ENCODE data around the gene TMEM54.

The TMEM54 gene

GRCh38 chr1:32893198-32894018, 7.8 kb downstream of the TMEM54 start:
- FAIRE-seq, result no peak

DNA sequence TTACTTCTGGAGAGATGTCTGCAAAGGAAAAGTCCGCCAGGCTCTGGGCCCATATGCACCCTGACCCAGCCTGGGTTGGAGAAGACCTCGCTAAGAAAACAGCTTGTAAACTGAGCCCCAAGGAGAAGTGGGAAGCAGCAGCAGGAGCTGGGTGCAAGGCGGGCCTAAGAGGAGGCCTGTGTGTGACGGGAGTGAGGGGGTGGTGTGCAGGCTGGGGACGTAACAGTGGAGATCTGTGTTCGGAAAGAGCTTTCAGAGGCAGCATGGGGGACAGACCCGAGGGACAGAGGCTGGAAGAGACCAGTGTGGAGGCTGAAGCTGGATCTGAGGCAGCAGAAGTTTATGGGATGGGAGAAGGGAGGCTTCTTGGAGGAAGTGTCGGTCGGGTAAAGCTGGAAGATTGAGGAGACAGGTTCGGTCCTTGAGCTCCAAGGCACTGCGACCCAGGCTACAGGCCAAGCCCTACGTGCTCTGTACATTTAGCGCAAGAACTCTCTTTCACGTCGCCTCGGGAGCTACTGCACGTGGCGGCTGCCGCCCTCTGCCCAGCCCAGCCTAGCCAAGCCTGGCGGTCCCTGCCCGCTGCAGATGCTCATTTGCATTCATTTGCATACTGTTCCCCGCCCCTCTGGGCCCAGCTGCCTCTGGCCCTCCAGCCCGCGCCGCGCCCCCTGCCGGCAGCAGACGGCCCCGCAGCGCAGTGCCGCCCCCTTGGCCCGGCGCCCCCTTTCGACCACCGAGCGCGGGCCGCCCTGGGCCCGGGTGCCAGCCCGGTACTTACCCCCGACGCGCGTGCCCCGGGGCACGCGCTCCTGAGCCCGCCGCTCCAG, 8.6 kb downstream of the TMEM54 start:
- FAIRE-seq, result no peak

DNA sequence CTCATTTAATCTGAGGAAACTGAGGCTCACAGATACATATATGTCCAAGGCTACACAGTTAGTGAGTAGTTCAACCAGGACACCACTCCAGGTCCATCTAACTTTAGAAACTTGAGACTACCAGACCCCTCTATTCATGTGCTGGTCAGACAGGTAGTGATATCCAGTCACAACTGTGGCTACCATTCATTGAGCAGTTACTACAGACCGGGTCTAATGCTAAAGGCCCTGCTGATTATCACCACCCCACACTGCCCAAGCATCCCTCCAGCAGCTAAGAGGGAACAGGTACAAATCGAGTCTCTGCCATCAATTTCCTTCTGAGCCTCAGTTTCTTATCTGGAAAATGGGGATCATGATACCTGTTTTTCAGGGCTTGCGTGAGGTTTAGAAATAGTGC, 9.6 kb downstream of the TMEM54 start:
- FAIRE-seq, result no peak

DNA sequence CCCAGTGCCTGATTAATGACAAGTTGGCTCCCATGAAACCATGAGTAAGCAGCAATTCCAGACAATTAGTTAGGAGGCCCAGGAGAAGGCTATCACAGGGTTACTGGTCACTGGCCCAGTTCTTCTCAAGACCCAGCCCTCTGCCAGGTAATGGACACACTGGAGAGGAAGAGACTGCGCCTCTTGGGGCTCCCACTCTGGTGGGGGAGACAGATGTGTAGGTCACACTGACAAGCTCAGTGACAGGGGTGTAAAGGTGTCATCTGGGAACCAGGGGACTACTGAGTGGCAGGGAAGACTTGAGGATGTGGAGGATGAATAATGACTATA, 10.0 kb downstream of the TMEM54 start:
- no peak for FAIRE-seq

GRCh38 chr1:32890516-32891240, 10.5 kb downstream of the TMEM54 start:
- no peak for FAIRE-seq

DNA sequence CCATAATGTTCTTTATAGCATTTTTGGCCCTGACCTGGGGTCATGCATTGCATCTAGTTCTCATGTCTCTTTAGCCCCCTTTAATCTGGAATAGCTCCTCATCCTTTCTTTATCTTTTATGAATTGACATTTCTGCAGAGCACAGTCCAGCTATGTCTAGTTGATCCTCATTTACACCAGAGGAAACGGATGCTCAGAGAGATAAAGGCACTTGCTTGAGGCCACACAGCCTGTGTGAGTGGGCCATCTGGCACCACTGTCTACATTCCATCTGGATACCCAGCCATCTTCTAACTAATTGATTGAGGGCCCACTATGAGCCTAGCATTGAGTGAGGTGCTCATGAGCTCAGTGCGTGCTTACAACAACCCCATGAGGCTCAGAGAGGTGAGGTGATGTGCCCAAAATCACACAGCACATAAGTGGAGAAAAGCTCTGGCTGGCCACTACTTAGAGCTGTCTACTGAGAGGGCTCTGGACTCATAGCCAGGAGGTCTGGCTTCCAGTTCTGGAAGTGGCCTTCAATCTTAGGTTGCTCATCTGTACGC, 11.4 kb downstream of the TMEM54 start:
- no peak for FAIRE-seq

DNA sequence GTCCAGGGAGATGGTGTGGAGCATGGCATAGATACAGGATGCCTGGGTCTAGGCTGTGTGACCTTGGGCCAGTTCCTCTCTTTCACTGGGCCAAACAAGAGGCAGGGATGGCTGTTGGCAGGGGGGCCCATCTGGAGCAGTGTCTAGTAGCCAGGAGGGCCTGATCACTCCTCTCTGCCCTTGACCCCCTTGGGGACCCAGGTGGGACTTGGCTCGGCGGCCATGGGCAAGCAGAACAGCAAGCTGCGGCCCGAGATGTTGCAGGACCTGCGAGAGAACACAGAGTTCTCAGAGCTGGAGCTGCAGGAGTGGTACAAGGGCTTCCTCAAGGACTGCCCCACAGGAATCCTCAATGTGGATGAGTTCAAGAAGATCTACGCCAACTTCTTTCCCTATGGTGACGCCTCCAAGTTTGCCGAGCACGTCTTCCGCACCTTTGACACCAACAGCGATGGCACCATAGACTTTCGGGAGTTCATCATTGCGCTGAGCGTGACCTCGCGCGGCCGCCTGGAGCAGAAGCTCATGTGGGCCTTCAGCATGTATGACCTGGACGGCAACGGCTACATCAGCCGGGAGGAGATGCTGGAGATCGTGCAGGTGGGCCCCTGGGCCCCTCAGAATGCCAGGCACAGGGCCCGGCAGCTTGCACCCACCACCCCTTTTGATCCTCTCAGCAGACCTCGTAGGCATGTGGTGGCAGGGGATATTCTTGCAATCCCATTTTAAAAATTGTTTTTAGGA, 12.3 kb downstream of the TMEM54 start:
- no peak for FAIRE-seq

GRCh38 chr1:32888134-32888533, 13.1 kb downstream of the TMEM54 start:
- no peak for FAIRE-seq

DNA sequence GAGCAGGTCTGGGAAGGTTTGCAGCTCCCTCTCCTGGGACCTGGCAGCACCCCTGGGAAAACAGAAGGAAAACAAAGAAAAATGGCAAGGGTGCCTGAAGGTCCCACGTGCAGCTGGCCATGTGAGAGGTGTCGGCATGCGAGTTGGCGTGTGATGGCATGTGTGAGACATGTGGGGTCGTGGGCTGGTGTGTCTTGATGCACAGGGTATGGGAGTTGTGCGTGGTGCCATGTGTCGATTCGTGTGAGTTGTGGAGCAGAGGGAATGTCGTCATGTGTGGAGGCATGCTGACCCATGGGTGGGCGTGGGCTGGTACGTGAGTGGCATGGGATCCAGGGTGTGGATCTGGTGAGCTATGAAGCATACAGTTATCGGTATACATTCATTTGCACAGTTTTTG, 13.6 kb downstream of the TMEM54 start:
- no peak for FAIRE-seq

- no peak for FAIRE-seq
These were observed 14.3 kb downstream of the TMEM54 start for GRCh38 chr1:32886828-32887414.

DNA sequence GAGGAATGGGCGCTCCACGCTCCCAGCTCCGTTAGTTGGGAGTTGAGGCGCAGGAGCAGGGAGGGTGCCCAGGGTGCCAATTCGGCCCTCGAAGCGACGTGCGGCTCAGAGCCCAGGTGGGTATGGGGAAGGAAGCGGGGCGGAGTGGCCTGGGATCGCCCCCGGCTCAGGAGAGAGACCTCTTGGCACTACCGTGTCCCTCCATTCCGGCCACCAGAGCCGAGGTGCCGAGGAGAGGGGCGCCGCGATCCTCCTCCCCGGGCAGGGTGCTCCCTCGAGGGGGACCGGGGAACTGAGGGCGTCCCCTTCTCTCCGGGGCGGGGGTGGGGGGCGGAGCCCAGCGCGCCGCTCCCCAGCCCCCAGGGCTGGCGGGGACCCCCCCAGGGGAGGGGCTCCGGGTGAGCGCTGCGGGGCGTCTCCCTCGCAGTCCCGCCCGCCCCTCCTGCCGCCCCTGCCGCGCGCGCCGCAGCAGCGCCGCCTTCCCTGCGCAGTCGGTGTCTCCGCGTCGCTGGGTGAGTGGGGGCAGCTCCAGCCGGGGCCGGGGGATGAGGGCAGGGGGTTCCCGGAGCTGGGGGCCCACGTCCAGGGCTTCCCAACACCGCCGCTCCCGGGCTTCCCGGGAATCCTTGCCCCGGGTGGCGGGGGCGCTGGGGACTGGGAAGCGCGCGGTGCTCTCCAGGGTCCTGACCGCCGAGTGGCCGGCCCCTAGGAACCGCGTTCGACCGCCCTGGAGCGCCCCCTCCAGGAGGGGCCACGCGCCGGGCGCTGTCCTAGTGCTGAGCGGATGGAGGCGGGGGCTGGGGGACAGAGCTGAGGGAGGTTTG, 15.0 kb downstream of the TMEM54 start, which contains the start of gene HPCA:
TSS of gene HPCA (plus strand) at position 488 of the 824 bp plus-strand sequence. CDS start 2,408 bp downstream, outside the sequence.
- no peak for FAIRE-seq

DNA sequence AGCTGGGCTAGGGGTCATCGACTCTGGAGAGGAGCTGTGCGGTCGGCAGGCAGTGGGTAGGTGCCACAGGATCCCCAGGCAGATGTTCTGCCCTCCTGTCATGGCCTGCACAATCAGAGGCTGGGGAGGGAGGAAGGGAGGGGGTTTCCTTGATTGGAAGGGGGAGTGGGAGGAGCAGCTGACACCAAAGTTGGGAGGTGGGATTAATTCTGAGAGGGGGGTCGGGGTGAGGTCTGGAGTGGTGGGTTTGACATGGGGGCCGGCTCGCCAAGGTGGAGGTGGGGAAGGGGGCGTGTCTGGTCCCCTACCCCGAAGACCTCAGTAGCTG, 15.5 kb downstream of the TMEM54 start:
- no peak for FAIRE-seq

DNA sequence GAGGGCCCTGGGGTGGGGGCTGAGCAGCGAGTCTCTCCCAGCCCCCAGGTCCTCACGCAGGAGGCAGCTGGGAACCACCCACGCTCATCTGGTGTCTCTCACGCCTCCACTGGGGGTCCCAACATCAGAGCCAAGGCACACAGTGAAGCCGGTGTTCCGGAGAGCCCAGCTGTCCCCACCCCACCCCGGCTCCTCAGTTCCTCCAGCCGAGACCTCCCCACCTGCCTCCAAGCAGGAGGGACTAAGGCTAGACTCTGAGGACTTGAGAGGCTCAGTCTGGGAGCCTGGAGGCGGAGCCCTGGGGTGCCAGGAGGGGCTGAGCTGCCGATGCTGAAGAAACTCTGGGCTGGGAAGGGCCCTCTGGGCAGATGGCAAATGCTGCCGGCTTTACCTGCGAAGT, 16.5 kb downstream of the TMEM54 start:
- no peak for FAIRE-seq

DNA sequence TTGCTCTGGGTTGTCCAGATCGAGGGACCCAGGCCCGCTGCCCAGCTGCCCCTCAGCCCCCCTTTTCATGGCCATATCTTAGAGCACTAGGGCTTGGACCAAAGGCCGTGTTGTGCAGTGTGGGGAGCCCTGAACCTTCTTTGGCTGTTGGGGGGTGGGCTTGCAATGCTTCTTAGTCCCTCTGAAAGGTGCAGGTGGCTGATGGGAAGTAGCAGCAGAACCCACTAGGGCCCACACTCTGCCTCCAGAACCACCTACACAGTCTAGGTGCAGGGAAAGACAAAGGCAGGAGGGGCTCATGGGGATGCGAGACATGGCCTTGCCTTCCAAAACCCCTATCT, 17.2 kb downstream of the TMEM54 start:
- no peak for FAIRE-seq

DNA sequence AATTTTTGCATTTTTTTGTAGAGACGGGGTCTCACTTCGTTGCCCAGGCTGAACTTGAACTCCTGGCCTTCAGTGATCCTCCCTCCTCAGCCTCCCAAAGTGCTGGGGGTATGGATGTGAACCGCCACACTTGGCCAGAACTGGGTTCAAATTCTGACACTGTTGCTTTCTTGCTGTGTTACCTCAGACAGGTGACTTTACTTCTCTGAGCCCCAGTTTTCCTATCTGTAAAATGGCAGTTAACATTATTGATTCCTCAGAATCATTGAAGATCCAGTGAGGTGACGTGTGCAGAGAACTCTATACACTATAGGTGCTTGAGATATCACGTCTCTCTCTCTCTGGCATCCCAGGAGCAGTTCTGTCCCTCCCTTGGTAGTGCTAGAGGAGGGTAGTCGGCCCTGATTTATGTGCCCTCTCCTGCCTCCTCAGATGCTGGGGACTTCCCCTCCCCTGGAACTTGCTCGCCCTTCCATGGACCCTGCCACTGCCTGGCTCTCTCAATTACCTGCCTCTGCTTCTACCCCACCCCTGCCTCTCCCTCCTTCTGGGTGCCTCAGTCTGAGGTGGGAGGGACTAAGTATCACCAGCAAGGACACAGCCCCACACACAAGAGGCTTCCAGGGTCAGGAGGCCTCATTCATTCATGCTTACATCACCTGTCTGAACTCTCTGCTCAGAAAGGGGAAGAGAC, 17.7 kb downstream of the TMEM54 start:
- no peak for FAIRE-seq

DNA sequence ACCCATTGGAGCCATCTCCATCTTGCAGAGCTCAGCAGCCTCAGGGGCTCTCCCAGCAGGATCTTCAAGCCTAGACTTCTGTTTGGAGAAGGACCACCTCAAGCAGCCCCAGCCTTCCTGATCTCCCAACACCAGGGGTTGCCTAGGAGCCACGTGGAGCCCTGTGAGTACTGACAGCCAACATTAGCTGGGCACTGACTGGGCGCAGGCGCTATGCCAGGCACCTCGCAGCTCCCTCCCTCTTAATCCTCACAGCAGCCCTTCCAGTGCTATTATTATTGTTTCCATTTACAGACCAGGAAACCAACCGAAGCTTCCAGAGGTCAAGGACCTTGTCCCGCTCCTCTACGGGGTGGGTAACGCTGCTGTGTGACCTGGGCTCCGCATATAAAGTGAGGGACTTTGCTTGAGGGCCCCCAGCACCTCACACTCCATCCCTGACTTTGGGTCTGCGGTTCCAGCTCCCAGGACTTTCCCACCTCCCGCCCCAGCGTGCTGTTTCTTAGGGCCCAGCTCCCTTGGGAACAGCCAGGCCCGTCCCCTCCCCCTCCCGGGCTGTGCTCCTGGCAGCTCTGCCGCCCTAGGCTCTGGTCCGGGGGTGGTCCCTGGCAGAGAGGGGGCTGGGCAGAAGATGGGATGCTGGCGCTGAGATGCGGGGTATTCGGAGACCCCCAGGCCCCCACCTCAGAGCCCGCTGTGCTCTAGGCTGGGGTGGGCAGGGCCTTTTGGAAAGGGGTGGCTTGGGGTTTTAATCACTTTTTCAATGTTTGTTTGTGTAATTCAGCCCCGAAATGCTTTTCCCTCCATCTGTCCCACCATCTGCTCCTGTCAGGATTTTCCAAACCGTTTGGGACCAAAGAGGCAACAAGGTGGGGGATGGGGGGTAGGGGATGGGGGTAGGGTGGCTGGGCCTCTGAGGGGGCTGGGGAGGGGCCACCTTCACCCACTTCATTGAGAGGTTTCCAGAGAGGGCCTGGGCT, 19.0 kb downstream of the TMEM54 start:
- FAIRE-seq, result no peak

DNA sequence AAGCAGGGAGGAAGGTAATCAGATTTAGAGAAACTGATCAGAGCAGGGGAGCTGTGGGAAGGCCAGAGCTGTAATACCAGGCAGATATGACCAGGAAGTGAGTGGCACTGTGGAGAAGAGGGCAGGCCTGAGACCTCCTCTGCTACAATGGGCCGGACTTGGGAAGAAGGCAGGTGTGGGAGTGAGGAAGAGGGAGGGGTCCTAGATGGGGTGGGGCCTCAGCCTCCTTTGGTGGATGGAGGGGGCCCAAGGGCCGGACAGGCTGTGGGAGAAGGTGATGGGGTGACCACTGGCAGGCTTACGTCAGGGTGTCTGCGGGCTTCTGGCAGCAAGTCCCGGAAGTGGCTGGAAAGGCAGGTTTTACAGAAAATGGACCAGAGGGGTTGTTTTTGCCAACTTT, 19.9 kb downstream of the TMEM54 start:
- no peak for FAIRE-seq

DNA sequence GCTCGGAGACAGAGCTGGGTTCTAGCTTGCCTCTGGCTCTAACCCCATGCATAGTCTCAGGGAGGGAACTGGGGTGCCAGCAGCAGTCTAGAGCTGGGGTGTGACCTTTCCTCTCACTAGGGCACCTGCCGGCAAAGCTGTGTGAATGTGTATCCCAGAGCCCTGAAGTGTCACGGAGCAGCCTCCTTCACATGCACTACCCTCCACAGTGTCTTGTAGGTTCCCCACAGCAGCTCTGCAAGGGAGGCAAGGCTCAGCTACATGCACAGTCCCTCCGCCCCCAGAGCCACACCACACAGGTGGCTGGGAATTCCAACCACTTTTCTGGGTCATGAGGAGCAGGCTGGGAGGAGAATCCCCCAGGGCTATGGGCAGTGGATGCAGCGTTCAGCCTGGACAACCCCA, 22.6 kb downstream of the TMEM54 start:
- FAIRE-seq, result no peak

DNA sequence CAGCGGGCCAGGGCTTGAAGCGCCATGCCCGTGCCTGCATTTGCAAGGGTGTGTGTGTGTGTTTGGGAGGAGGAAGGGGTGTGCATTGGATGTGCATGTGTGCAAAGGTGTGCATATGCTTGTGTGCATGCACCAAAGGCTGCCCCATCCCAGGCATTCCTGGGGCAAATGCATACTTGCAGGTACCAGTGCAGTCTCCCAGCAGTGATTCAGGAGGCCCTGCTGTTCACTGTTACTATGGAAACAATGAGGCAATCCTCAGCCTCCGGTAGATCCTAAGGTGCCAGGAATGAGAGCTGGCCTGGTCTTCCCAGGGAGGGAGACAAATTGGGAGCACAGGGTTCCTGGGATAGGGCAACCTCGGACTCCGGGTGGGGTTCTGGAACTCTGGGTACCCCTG, 23.0 kb downstream of the TMEM54 start:
- no peak for FAIRE-seq

All from colon (tissue), 2 donors.